Epithelial cell of proximal tubule (primary cell): ENCODE data around the gene C11orf54. TPM values are rescaled to one million over a fixed set of nuclear protein-coding genes. Genes with fewer than 3 reads are reported as not detected.

Source experiments
- DNase-seq: peaks from one replicate; pipeline ENCODE4 v3.0.0-alpha.2; 2011; ENCODE audit warnings: low read depth
- H3K4me3 ChIP-seq: 2 replicates; pipeline ENCODE4 v1.5.1; 2011; ENCODE audit warnings: low read depth, mild to moderate bottlenecking, low read length
- total RNA-seq: library from RNA; depleted of rRNA; stranded (reverse); fragments of >200 nt; gene quantifications from 2 replicates; pipeline ENCODE4 v1.2.3, GENCODE V29; 2015
- TF ChIP-seq, protein P1 (sequence below): conservative IDR thresholded peaks from 2 replicates; pipeline ENCODE4 v1.5.1; 2012; ENCODE audit warnings: low read depth, mild to moderate bottlenecking, low read length

The C11orf54 gene
- total RNA-seq, 1 donor from 2014 or later, result 24.6 TPM

DNA sequence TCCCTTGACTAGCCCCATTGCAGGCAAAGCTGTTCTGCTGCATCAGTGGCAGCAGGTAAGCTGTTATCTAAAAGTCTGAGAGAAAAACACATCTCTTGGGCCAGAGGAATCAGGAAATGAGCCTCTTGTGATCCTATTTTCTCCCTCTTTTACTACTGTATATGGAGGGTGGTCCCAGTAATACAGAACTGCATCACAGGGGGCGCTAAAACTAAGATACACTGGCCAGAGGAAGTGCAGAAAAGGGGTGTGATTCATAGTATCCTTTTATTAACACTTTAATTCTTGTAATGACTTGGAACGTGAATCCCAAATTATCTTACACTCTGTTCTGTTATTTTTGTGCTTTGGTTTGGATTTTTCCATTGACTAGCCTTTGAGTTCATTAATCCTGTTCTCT is 33.8 kb downstream of the C11orf54 start:
- H3K4me3 ChIP-seq, result no peak overlapping the region
- DNase-seq, result no peak
- TF ChIP-seq, protein P1, sequence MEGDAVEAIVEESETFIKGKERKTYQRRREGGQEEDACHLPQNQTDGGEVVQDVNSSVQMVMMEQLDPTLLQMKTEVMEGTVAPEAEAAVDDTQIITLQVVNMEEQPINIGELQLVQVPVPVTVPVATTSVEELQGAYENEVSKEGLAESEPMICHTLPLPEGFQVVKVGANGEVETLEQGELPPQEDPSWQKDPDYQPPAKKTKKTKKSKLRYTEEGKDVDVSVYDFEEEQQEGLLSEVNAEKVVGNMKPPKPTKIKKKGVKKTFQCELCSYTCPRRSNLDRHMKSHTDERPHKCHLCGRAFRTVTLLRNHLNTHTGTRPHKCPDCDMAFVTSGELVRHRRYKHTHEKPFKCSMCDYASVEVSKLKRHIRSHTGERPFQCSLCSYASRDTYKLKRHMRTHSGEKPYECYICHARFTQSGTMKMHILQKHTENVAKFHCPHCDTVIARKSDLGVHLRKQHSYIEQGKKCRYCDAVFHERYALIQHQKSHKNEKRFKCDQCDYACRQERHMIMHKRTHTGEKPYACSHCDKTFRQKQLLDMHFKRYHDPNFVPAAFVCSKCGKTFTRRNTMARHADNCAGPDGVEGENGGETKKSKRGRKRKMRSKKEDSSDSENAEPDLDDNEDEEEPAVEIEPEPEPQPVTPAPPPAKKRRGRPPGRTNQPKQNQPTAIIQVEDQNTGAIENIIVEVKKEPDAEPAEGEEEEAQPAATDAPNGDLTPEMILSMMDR, result peak; percentile 43

DNA sequence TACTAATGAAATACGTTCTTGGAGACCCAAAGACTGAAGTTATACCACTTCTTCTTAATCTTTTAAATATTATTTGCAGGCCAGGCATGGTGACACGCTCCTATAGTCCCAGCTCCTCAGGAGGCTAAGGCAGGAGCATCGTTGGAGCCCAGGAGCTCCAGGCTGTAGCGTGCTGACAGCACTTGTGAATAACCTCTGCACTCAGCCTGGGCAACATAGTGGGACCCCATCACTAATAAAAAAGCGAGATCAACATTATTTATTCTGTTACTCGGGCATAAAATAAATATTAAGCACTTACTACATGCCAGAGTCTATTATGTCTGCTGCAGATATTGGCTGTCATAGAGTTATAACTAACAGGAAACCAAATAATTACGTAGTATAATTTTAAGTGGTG is 41.9 kb downstream of the C11orf54 start:
- TF ChIP-seq, protein P1, result no peak
- DNase-seq, result no peak
- H3K4me3 ChIP-seq, result peak overlapping the region; percentile 64

DNA sequence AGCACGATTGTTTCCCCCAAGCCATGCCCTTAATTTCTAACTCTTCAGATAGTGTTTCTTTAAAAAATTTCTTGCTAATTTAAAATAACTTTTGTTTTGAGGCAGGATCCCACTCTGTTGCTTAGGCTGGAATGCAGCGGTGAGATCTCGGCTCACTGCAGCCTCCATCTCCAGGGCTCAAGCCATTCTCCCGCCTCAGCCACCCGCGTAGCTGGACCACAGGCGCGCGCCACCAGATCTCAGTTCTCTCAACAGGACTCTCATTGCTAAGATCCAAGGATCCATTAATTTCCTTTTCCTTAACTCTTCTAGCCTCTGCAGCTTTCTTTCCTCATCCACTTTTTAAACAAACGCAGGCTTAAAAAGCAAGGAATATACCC is 42.3 kb downstream of the C11orf54 start:
- TF ChIP-seq, protein P1, result no peak
- no peak for DNase-seq

DNA sequence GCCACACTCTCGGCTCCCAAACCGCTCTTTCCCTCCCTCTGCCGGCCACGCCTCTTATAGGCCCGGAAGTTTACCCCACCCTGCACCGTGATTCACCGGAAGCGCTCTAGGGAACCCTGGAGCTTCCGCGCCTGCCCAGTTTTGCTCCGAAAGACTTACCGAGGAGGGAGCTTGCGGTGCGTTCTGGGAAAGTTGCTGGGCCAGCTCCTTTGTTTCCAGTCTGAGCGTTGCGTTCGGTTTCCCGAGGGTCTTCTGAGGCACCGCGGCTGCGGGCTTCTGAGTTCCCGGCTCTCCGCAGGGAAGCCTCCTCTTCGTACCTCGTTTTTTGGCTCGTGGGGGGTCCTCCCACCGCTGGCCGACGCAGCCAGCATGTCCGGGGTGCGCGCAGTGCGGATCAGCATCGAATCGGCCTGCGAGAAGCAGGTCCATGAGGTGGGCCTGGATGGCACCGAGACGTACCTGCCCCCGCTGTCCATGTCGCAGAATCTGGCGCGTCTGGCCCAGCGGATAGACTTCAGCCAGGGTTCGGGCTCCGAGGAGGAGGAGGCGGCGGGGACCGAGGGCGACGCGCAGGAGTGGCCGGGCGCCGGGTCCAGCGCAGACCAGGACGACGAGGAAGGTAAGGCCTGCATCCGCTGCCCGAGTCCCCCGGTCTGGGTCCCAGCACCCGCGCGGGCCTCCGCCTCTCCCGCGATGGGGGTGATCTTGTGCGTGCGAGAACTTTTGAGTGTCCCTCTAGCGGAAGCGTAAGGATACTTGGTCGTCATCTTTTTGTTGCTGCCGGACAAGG is 42.9 kb downstream of the C11orf54 start, which contains the start of gene MED17:
TSS of gene MED17 (plus strand) at position 138 of the 790 bp plus-strand sequence. CDS start at position 370, 232 bp downstream.
- peak; percentile 62 for DNase-seq
- peak within 1 kb of the TSS; percentile 64 for H3K4me3 ChIP-seq
- TF ChIP-seq, protein P1, result peak; percentile 48

More for the DNA sequence above, 42.3 kb downstream of the C11orf54 start:
- peak overlapping the region; percentile 64 for H3K4me3 ChIP-seq

DNA sequence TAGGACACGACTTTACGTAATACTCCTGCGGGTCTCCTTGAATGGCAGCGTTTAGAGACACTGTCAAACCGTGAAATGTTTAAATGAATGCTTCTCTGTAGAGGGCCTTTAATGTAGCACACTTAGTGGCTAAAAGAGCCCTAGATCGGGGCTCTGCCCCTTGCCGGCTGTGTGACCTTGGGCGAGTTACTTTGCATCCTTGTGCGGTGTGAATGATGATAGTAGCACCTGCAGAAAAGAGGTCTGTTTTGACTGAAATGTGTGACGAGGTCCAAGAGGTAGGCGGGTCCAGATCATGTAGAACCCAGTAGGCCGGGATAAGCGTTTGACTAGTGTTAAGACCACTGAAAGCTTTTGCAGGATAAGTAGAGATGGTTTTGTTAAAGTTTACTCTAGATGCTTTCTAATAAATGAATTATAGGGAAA is 43.5 kb downstream of the C11orf54 start:
- no peak for DNase-seq
- TF ChIP-seq, protein P1, result no peak
- peak overlapping the region; percentile 64 for H3K4me3 ChIP-seq

DNA sequence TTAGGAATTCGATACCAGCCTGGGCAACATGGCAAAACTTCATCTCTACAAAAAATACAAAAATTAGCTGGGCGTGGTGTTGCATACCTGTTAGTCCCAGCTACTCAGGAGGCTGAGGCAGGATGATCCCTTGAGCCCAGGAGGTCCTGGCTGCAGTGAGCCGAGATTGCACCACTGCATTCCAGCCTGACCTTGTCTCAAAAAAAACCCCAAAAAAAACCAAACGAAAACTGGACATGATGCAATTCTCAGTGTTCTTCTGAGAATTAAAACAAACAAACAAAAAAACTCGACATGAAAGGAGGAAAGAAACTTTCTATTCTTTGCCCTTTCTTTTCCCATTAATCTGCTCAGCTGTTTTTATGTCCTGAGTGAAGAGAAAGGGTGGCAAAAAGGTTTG is 50.0 kb downstream of the C11orf54 start:
- H3K4me3 ChIP-seq, result no peak overlapping the region
- DNase-seq, result no peak
- TF ChIP-seq, protein P1, result no peak
